IPS-15b (cell line): ENCODE results near the gene ETV6.

Experiments used
- H3K27me3 ChIP-seq: one replicate; pipeline ENCODE4 v1.6.1; 2013; ENCODE audit warnings: low read length; ENCODE audit not compliant: control insufficient read depth, insufficient read depth
- H3K36me3 ChIP-seq: one replicate; pipeline ENCODE4 v1.6.1; 2013; ENCODE audit warnings: low read length; ENCODE audit not compliant: control insufficient read depth, insufficient read depth
- H3K4me1 ChIP-seq: one replicate; pipeline ENCODE4 v1.6.1; 2013; ENCODE audit warnings: mild to moderate bottlenecking, low read length; ENCODE audit not compliant: control insufficient read depth, insufficient read depth
- H3K4me3 ChIP-seq: one replicate; pipeline ENCODE4 v1.5.1; 2013; ENCODE audit warnings: low read depth, low read length
- H3K9ac ChIP-seq: one replicate; pipeline ENCODE4 v1.6.1; 2013; ENCODE audit warnings: low read depth, mild to moderate bottlenecking, low read length
- H3K9me3 ChIP-seq: one replicate; pipeline ENCODE4 v1.6.1; 2013; ENCODE audit warnings: mild to moderate bottlenecking, low read length; ENCODE audit not compliant: control insufficient read depth, insufficient read depth

Gene ETV6

GRCh38 chr12:11823593-11823992 lies 174.1 kb downstream of the ETV6 start:
- no peaks in the 10 kb centered on the region for H3K9me3 ChIP-seq
- H3K36me3 ChIP-seq: peaks cover 3% of the 10 kb centered on the region
- H3K9ac ChIP-seq: no peak overlapping the region
- H3K4me3 ChIP-seq: no peak overlapping the region
- no peaks in the 10 kb centered on the region for H3K27me3 ChIP-seq
- peaks cover 20% of the 10 kb centered on the region for H3K4me1 ChIP-seq

GRCh38 chr12:11824069-11824468 lies 174.6 kb downstream of the ETV6 start:
- Histone ChIP-seq H3K9ac (no peak overlapping the region), H3K4me1 (peaks cover 20% of the 10 kb centered on the region), H3K9me3 (no peaks in the 10 kb centered on the region), H3K4me3 (no peak overlapping the region), H3K27me3 (no peaks in the 10 kb centered on the region), H3K36me3 (peaks cover 3% of the 10 kb centered on the region)

- no peak overlapping the region for H3K9ac ChIP-seq
- peaks cover 3% of the 10 kb centered on the region for H3K36me3 ChIP-seq
- no peaks in the 10 kb centered on the region for H3K9me3 ChIP-seq
- H3K4me1 ChIP-seq: peaks cover 22% of the 10 kb centered on the region
- no peak overlapping the region for H3K4me3 ChIP-seq
- H3K27me3 ChIP-seq: no peaks in the 10 kb centered on the region
Observed at GRCh38 chr12:11824736-11825135, 175.3 kb downstream of the ETV6 start.

- peaks cover 3% of the 10 kb centered on the region for H3K36me3 ChIP-seq
- H3K4me1 ChIP-seq: peaks cover 24% of the 10 kb centered on the region
- no peak overlapping the region for H3K9ac ChIP-seq
- no peaks in the 10 kb centered on the region for H3K9me3 ChIP-seq
- H3K27me3 ChIP-seq: no peaks in the 10 kb centered on the region
- no peak overlapping the region for H3K4me3 ChIP-seq
Observed at GRCh38 chr12:11825278-11825677, 175.8 kb downstream of the ETV6 start.

GRCh38 chr12:11826574-11826973 lies 177.1 kb downstream of the ETV6 start:
- Histone ChIP-seq H3K27me3 (no peaks in the 10 kb centered on the region), H3K9ac (no peak overlapping the region), H3K4me3 (no peak overlapping the region), H3K9me3 (no peaks in the 10 kb centered on the region), H3K4me1 (peaks cover 24% of the 10 kb centered on the region), H3K36me3 (peaks cover 3% of the 10 kb centered on the region)

- H3K4me1 ChIP-seq: peaks cover 24% of the 10 kb centered on the region
- H3K36me3 ChIP-seq: peaks cover 3% of the 10 kb centered on the region
- no peaks in the 10 kb centered on the region for H3K9me3 ChIP-seq
- peak overlapping the region; percentile 3 for H3K4me3 ChIP-seq
- no peak overlapping the region for H3K9ac ChIP-seq
- H3K27me3 ChIP-seq: no peaks in the 10 kb centered on the region
Observed at GRCh38 chr12:11827091-11828061, 177.9 kb downstream of the ETV6 start.

GRCh38 chr12:11829764-11830194 lies 180.3 kb downstream of the ETV6 start:
- no peak overlapping the region for H3K9ac ChIP-seq

GRCh38 chr12:11830307-11830801 lies 180.9 kb downstream of the ETV6 start:
- H3K4me1 ChIP-seq: peaks cover 21% of the 10 kb centered on the region
- H3K36me3 ChIP-seq: no peaks in the 10 kb centered on the region
- no peak overlapping the region for H3K9ac ChIP-seq

More at GRCh38 chr12:11829764-11830194, 180.3 kb downstream of the ETV6 start:
- no peaks in the 10 kb centered on the region for H3K9me3 ChIP-seq
- H3K36me3 ChIP-seq: no peaks in the 10 kb centered on the region
- H3K27me3 ChIP-seq: no peaks in the 10 kb centered on the region
- no peak overlapping the region for H3K4me3 ChIP-seq
- peaks cover 24% of the 10 kb centered on the region for H3K4me1 ChIP-seq

GRCh38 chr12:11832093-11832492 lies 182.6 kb downstream of the ETV6 start:
- no peaks in the 10 kb centered on the region for H3K9me3 ChIP-seq
- H3K4me1 ChIP-seq: peaks cover 16% of the 10 kb centered on the region
- H3K9ac ChIP-seq: no peak overlapping the region
- H3K4me3 ChIP-seq: no peak overlapping the region
- H3K27me3 ChIP-seq: no peaks in the 10 kb centered on the region
- H3K36me3 ChIP-seq: no peaks in the 10 kb centered on the region

More at GRCh38 chr12:11830307-11830801, 180.9 kb downstream of the ETV6 start:
- no peak overlapping the region for H3K4me3 ChIP-seq
- no peaks in the 10 kb centered on the region for H3K9me3 ChIP-seq
- no peaks in the 10 kb centered on the region for H3K27me3 ChIP-seq

- Histone ChIP-seq H3K27me3 (no peaks in the 10 kb centered on the region), H3K4me3 (no peak overlapping the region), H3K9me3 (no peaks in the 10 kb centered on the region), H3K4me1 (peaks cover 9% of the 10 kb centered on the region), H3K36me3 (no peaks in the 10 kb centered on the region), H3K9ac (no peak overlapping the region)
Observed at GRCh38 chr12:11833174-11833895, 183.9 kb downstream of the ETV6 start.

- Histone ChIP-seq H3K36me3 (no peaks in the 10 kb centered on the region), H3K9ac (no peak overlapping the region), H3K27me3 (no peaks in the 10 kb centered on the region), H3K4me1 (peaks cover 6% of the 10 kb centered on the region), H3K4me3 (no peak overlapping the region), H3K9me3 (no peaks in the 10 kb centered on the region)
Observed at GRCh38 chr12:11834104-11834812, 184.8 kb downstream of the ETV6 start.
